K562 (cell line): ENCODE measurements around the gene SLC36A1. TPM values are rescaled to one million over a fixed set of nuclear protein-coding genes. Genes with fewer than 3 reads are reported as not detected.

ENCODE experiments used
- CAMTA2 ChIP-seq: fragments of 250-450 bp; sonication (Bioruptor Pico); conservative IDR thresholded peaks from 2 replicates; pipeline ENCODE4 v1.5.1; 2022
- ELF4 ChIP-seq: fragments of 450-650 bp; formaldehyde crosslinking; IDR thresholded peaks from 2 replicates; pipeline ENCODE4 v1.4.0; 2022; ENCODE audit warnings: missing genetic modification characterization
- EP300 ChIP-seq: IDR thresholded peaks from 2 replicates; pipeline ENCODE4 v1.6.1; 2012; ENCODE audit warnings: low read length, improper control_type of control experiment
- JUNB ChIP-seq: fragments of 450-650 bp; formaldehyde crosslinking; conservative IDR thresholded peaks from 2 replicates; pipeline ENCODE4 v1.4.0; 2020; ENCODE audit warnings: mild to moderate bottlenecking
- MAFK ChIP-seq: IDR thresholded peaks from 2 replicates; pipeline ENCODE4 v1.6.1; 2011; ENCODE audit warnings: low read length, improper control_type of control experiment
- MCM2 ChIP-seq: fragments of 450-650 bp; IDR thresholded peaks from 2 replicates; pipeline ENCODE4 v1.6.1; 2017; ENCODE audit warnings: low read depth, mild to moderate bottlenecking
- MTA1 ChIP-seq: fragments of 450-650 bp; IDR thresholded peaks from 2 replicates; pipeline ENCODE4 v1.6.1; 2017; ENCODE audit warnings: borderline replicate concordance
- PHB ChIP-seq: fragments of 250-450 bp; sonication (Bioruptor Pico); IDR thresholded peaks from 2 replicates; pipeline ENCODE4 v1.5.0; 2021
- PHF20 ChIP-seq: fragments of 450-650 bp; IDR thresholded peaks from 2 replicates; pipeline ENCODE4 v1.6.1; 2018; ENCODE audit not compliant: partially characterized antibody
- POLR2G ChIP-seq: fragments of 200-400 bp; formaldehyde crosslinking; IDR thresholded peaks from 2 replicates; pipeline ENCODE4 v1.6.1; 2017; ENCODE audit warnings: low read depth, mild to moderate bottlenecking, antibody characterized with exemption, low read length, moderate library complexity
- RAD21 ChIP-seq, 2 experiments: fragments of 250-450 bp in 1 of 2; fragments of 450-650 bp in 1 of 2; sonication (Bioruptor Pico) in 1 of 2; formaldehyde crosslinking in 1 of 2; IDR thresholded peaks in 1 of 2; conservative IDR thresholded peaks in 1 of 2; 2 replicates each; pipeline versions ENCODE4 v1.4.0 to v1.8.0; 2020 to 2022; ENCODE audit warnings: mild to moderate bottlenecking in 2 of 2, moderate library complexity in 1 of 2
- RB1 ChIP-seq: fragments of 450-650 bp; IDR thresholded peaks from 2 replicates; pipeline ENCODE4 v1.6.1; 2017; ENCODE audit warnings: low read depth, mild to moderate bottlenecking
- RBM22 ChIP-seq: fragments of 200-400 bp; formaldehyde crosslinking; IDR thresholded peaks from 2 replicates; pipeline ENCODE4 v1.6.1; 2018; ENCODE audit warnings: low read length, low read depth; ENCODE audit not compliant: poor library complexity, severe bottlenecking
- RFX5 ChIP-seq: IDR thresholded peaks from 2 replicates; pipeline ENCODE4 v1.6.1; 2011; ENCODE audit warnings: low read depth, mild to moderate bottlenecking, improper control_type of control experiment, low read length
- RNF2 ChIP-seq: sonication (generic); IDR thresholded peaks from 2 replicates; pipeline ENCODE4 v1.6.1; 2016
- SIN3B ChIP-seq: fragments of 450-650 bp; IDR thresholded peaks from 2 replicates; pipeline ENCODE4 v1.6.1; 2017; ENCODE audit warnings: low read depth, mild to moderate bottlenecking, moderate library complexity
- SPI1 ChIP-seq: IDR thresholded peaks from 2 replicates; pipeline ENCODE4 v1.6.1; 2011; ENCODE audit warnings: low read depth, low read length, control low read depth, borderline replicate concordance
- SRSF1 ChIP-seq: fragments of 200-400 bp; formaldehyde crosslinking; IDR thresholded peaks from 2 replicates; pipeline ENCODE4 v1.6.1; 2017; ENCODE audit warnings: mild to moderate bottlenecking, low read depth, low read length, moderate library complexity
- TCF3 ChIP-seq: sonication (generic); formaldehyde crosslinking; IDR thresholded peaks from 2 replicates; pipeline ENCODE4 v1.4.0; 2020; ENCODE audit warnings: mild to moderate bottlenecking, missing genetic modification reagents
- ZC3H4 ChIP-seq: sonication (generic); formaldehyde crosslinking; IDR thresholded peaks from 2 replicates; pipeline ENCODE4 v1.9.0; 2021; ENCODE audit warnings: missing genetic modification reagents, borderline replicate concordance
- ZKSCAN1 ChIP-seq: fragments of 150-350 bp; IDR thresholded peaks from 2 replicates; pipeline ENCODE4 v1.6.1; 2016; ENCODE audit warnings: low read depth, low read length
- ZNF184 ChIP-seq: sonication (generic); formaldehyde crosslinking; IDR thresholded peaks from 2 replicates; pipeline ENCODE4 v1.5.0; 2020; ENCODE audit warnings: missing genetic modification reagents
- ZNF354B ChIP-seq: fragments of 250-450 bp; sonication (Bioruptor Pico); IDR thresholded peaks from 2 replicates; pipeline ENCODE4 v1.4.0; 2020
- ZNF41 ChIP-seq: fragments of 250-450 bp; sonication (Bioruptor Pico); conservative IDR thresholded peaks from 2 replicates; pipeline ENCODE4 v1.4.0; 2020; ENCODE audit warnings: mild to moderate bottlenecking
- polyA plus RNA-seq, 8 experiments: library from polyadenylated mRNA; depleted of rRNA in 4 of 8; stranded (reverse) in 5 of 8; unstranded in 3 of 8; fragments of >200 nt; fragmentation: Nextera tagmentation in 2 of 8; fragmentation: Illumina TruSeq in 1 of 8; extraction: Ambion mirVana in 2 of 8; extraction: Trizol in 1 of 8; gene quantifications; 2 replicates each; pipeline versions ENCODE4 v1.2.1 to v1.2.3, GENCODE V29; 2011 to 2014; ENCODE audit warnings: inconsistent platforms in 1 of 8, missing spikeins in 1 of 8
- total RNA-seq, 7 experiments: library from RNA; depleted of rRNA in 6 of 7; stranded (reverse); fragments of >200 nt in 6 of 7; fragmentation: Illumina TruSeq in 2 of 7; extraction: Trizol in 2 of 7; gene quantifications; 2 replicates each; pipeline versions ENCODE4 v1.2.1 to v1.2.3, GENCODE V29; 2011 to 2021; ENCODE audit warnings: low replicate concordance in 1 of 7
- TF ChIP-seq, protein P1 (sequence below): fragments of 200-800 bp; sonication (Bioruptor generic); IDR thresholded peaks from 2 replicates; pipeline ENCODE4 v1.6.1; 2017; ENCODE audit warnings: missing genetic modification characterization, missing compliant biosample characterization
- TF ChIP-seq, protein P2 (sequence below): fragments of 450-650 bp; IDR thresholded peaks from 2 replicates; pipeline ENCODE4 v1.6.1; 2016; ENCODE audit warnings: antibody characterized with exemption
- TF ChIP-seq, protein P3 (sequence below): sonication (generic); formaldehyde crosslinking; IDR thresholded peaks from 2 replicates; pipeline ENCODE4 v1.8.0; 2022; ENCODE audit warnings: mild to moderate bottlenecking, missing genetic modification reagents, borderline replicate concordance

The SLC36A1 gene
- total and polyA plus RNA-seq, 9 of the 15 experiments (the other 6 are each of a cell fraction or from before 2014, with no cell fraction given), result 1.6 to 8.4 (median 4.6) TPM

DNA sequence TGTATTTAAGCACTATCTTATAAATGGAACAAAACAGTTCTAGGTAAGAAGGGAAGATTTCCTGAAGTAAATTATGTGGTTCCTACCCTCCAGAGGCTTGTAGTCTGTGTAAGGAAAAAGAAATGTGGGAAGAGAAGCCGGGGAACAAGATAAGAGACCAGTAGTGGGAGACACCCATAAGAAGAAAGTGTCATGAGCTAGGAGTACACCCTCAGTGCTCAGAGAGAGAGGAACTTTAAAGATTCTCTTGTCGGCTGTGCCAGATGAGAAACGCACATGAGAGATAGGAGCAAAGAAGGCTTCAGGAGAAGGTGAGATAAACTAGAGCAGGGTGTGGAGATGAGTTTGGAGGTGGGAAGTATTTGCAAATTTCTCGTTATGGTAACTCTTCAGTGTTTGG, 18.1 kb downstream of the SLC36A1 start (continued):
- TF ChIP-seq PHF20 (no peak), TCF3 (CRISPR knock-in tag) (peak; percentile 94), RBM22 (no peak), RNF2 (0 out of 2 replicates have a peak, but pooled peaks have one; percentile 40), POLR2G (no peak), ELF4 (peak; percentile 71; the same call in 1 of the 2 replicates), RB1 (no peak), ZNF184 (CRISPR knock-in tag) (no peak), ZKSCAN1 (no peak), JUNB (CRISPR knock-in tag) (no peak), PHB (no peak), MCM2 (no peak), ZNF354B (no peak), CAMTA2 (CRISPR knock-in tag) (no peak), MTA1 (no peak; the same call in 1 of the 2 replicates), SPI1 (0 out of 2 replicates have a peak, but pooled peaks have one; percentile 4), MAFK (no peak), ZC3H4 (CRISPR knock-in tag) (no peak), SIN3B (no peak), RFX5 (no peak), ZNF41 (CRISPR knock-in tag) (no peak), SRSF1 (no peak), RAD21 (CRISPR knock-in tag; conservative IDR thresholded peaks at IDR 0.05 in 1 of 2, IDR thresholded peaks at IDR 0.05 in 1 of 2) (no peak), EP300 (peak; percentile 72; the same call in 1 of the 2 replicates)
- TF ChIP-seq, protein P1, sequence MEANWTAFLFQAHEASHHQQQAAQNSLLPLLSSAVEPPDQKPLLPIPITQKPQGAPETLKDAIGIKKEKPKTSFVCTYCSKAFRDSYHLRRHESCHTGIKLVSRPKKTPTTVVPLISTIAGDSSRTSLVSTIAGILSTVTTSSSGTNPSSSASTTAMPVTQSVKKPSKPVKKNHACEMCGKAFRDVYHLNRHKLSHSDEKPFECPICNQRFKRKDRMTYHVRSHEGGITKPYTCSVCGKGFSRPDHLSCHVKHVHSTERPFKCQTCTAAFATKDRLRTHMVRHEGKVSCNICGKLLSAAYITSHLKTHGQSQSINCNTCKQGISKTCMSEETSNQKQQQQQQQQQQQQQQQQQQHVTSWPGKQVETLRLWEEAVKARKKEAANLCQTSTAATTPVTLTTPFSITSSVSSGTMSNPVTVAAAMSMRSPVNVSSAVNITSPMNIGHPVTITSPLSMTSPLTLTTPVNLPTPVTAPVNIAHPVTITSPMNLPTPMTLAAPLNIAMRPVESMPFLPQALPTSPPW, result no peak
- TF ChIP-seq, protein P2, sequence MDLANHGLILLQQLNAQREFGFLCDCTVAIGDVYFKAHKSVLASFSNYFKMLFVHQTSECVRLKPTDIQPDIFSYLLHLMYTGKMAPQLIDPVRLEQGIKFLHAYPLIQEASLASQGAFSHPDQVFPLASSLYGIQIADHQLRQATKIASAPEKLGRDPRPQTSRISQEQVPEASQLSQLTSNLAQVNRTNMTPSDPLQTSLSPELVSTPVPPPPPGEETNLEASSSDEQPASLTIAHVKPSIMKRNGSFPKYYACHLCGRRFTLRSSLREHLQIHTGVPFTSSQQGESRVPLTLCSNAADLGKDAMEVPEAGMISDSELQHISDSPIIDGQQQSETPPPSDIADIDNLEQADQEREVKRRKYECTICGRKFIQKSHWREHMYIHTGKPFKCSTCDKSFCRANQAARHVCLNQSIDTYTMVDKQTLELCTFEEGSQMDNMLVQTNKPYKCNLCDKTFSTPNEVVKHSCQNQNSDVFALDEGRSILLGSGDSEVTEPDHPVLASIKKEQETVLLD, result no peak
- TF ChIP-seq, protein P3, sequence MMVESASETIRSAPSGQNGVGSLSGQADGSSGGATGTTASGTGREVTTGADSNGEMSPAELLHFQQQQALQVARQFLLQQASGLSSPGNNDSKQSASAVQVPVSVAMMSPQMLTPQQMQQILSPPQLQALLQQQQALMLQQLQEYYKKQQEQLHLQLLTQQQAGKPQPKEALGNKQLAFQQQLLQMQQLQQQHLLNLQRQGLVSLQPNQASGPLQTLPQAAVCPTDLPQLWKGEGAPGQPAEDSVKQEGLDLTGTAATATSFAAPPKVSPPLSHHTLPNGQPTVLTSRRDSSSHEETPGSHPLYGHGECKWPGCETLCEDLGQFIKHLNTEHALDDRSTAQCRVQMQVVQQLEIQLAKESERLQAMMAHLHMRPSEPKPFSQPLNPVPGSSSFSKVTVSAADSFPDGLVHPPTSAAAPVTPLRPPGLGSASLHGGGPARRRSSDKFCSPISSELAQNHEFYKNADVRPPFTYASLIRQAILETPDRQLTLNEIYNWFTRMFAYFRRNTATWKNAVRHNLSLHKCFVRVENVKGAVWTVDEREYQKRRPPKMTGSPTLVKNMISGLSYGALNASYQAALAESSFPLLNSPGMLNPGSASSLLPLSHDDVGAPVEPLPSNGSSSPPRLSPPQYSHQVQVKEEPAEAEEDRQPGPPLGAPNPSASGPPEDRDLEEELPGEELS (CRISPR knock-in tag), result no peak
